HG02678 (cell line): ENCODE measurements around the gene M6PR.
"Not testable (repeated sequence)": the region's sequence is repeated elsewhere in the genome, so short reads cannot be mapped to it uniquely, and the experiment has no call there.

Experiments used
- ATAC-seq: cut with Tn5 transposase; IDR thresholded peaks from one replicate; pipeline ENCODE4 v1.9.1; 2021; ENCODE audit warnings: mild to moderate bottlenecking, moderate library complexity; ENCODE audit not compliant: unreplicated experiment

Gene M6PR

GRCh38 chr12:8951744-8952143, 2.3 kb upstream of the M6PR start:
- no peak for ATAC-seq

GRCh38 chr12:8950702-8951478, 1.4 kb upstream of the M6PR start:
- no peak for ATAC-seq

- peak; percentile 7 for ATAC-seq
These were observed 729 bp upstream of the M6PR start for GRCh38 chr12:8950221-8950527.

GRCh38 chr12:8948701-8949341, 624 bp downstream of the M6PR start:
- ATAC-seq: no peak

- no peak for ATAC-seq
These were observed 1.7 kb downstream of the M6PR start for GRCh38 chr12:8947737-8948136.

GRCh38 chr12:8946733-8947132, 2.7 kb downstream of the M6PR start:
- ATAC-seq: no peak

GRCh38 chr12:8943565-8944186, 5.8 kb downstream of the M6PR start:
- no peak for ATAC-seq

- ATAC-seq: no peak
These were observed 7.6 kb downstream of the M6PR start for GRCh38 chr12:8941691-8942478.

GRCh38 chr12:8937842-8938442, 11.5 kb downstream of the M6PR start:
- not testable (repeated sequence) for ATAC-seq

- ATAC-seq: no peak
These were observed 12.7 kb downstream of the M6PR start for GRCh38 chr12:8936735-8937134.

GRCh38 chr12:8934080-8934479, 15.4 kb downstream of the M6PR start:
- ATAC-seq: not testable (repeated sequence)

GRCh38 chr12:8932464-8932863, 17.0 kb downstream of the M6PR start:
- not testable (repeated sequence) for ATAC-seq

GRCh38 chr12:8930655-8931323, 18.7 kb downstream of the M6PR start:
- not testable (repeated sequence) for ATAC-seq

GRCh38 chr12:8922544-8922943, 26.9 kb downstream of the M6PR start:
- ATAC-seq: no peak

GRCh38 chr12:8919643-8920042, 29.8 kb downstream of the M6PR start:
- ATAC-seq: not testable (repeated sequence)

- ATAC-seq: no peak
These were observed 31.7 kb downstream of the M6PR start for GRCh38 chr12:8917751-8918150.

- ATAC-seq: no peak
These were observed 32.4 kb downstream of the M6PR start for GRCh38 chr12:8917031-8917430.

- no peak for ATAC-seq
These were observed 33.3 kb downstream of the M6PR start for GRCh38 chr12:8916154-8916553.

- peak; percentile 74 for ATAC-seq
These were observed 34.5 kb downstream of the M6PR start for GRCh38 chr12:8914716-8915526.
